Body of pancreas (tissue), 4 donors: ENCODE data around the gene SLC25A41.

Source experiments
- POLR2A ChIP-seq, 3 donors: fragments of 450-650 bp; IDR thresholded peaks; one replicate each; pipeline ENCODE4 v1.6.1; 2016; ENCODE audit warnings: antibody characterized with exemption in 3 of 3, mild to moderate bottlenecking in 2 of 3
- TF ChIP-seq, protein P1 (sequence below), 7 experiments: fragments of 450-650 bp in 4 of 7; fragments of 200-600 bp in 3 of 7; sonication (generic) in 3 of 7; IDR thresholded peaks; one replicate each; pipeline ENCODE4 v1.5.1; 2016 to 2019; ENCODE audit warnings: antibody characterized with exemption in 7 of 7

DNA sequence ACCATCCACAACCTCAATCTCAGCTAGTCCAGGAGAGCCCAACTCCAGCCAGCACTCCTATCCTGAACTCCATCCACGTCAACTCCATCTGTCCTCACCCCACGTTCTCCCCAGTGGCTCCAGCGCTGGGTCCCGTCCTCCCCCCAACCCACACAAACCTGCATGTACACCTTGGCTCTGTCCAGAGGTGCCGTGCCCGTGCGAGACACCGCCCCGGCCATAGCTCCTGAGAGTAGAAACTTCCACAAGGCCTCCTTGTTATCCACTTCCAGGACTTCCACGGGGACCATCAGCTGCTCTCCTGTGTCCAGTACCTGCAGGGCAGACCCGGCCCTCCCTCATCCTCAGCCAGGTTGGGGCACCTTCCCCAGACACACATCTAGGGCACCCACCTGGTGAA lies 1.7 kb downstream of the SLC25A41 start:
- TF ChIP-seq, protein P1, sequence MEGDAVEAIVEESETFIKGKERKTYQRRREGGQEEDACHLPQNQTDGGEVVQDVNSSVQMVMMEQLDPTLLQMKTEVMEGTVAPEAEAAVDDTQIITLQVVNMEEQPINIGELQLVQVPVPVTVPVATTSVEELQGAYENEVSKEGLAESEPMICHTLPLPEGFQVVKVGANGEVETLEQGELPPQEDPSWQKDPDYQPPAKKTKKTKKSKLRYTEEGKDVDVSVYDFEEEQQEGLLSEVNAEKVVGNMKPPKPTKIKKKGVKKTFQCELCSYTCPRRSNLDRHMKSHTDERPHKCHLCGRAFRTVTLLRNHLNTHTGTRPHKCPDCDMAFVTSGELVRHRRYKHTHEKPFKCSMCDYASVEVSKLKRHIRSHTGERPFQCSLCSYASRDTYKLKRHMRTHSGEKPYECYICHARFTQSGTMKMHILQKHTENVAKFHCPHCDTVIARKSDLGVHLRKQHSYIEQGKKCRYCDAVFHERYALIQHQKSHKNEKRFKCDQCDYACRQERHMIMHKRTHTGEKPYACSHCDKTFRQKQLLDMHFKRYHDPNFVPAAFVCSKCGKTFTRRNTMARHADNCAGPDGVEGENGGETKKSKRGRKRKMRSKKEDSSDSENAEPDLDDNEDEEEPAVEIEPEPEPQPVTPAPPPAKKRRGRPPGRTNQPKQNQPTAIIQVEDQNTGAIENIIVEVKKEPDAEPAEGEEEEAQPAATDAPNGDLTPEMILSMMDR (IDR thresholded peaks at IDR 0.05) = no peak
- TF ChIP-seq POLR2A (IDR thresholded peaks at IDR 0.05) = no peak
